GM23338 (cell line): ENCODE results near the gene GPATCH3.
"Not testable (repeated sequence)": the region's sequence is repeated elsewhere in the genome, so short reads cannot be mapped to it uniquely, and the experiment has no call there.

Experiments used
- CTCF ChIP-seq, 2 experiments: fragments of 200-600 bp in 1 of 2; sonication (generic) in 1 of 2; conservative IDR thresholded peaks; 2 replicates each; pipeline versions ENCODE4 v1.5.1 to v1.6.1; 2016 to 2017; ENCODE audit warnings: antibody characterized with exemption in 2 of 2, low read depth in 2 of 2, mild to moderate bottlenecking in 2 of 2, moderate library complexity in 1 of 2
- EZH2 ChIP-seq: fragments of 200-600 bp; sonication (generic); IDR thresholded peaks from one replicate; pipeline ENCODE4 v1.8.0; 2017; ENCODE audit warnings: antibody characterized with exemption, mild to moderate bottlenecking, low read depth; ENCODE audit not compliant: unreplicated experiment
- POLR2AphosphoS5 ChIP-seq: IDR thresholded peaks from 2 replicates; pipeline ENCODE4 v1.6.1; 2016; ENCODE audit warnings: antibody characterized with exemption, low read depth

DNA sequence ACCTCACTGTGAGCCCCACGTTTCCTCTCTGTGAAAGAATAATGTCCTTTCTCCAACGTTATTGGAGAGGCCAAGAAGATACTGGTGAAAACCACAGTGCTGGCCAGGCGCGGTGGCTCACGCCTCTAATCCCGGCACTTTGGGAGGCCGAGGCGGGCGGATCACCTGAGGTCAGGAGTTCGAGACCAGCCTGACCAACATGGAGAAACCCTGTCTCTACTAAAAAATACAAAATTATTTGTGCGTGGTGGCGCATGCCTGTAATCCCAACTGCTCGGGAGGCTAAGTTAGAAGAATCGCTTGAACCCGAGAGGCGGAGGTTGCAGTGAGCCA lies 48.4 kb upstream of the GPATCH3 start:
- TF ChIP-seq CTCF (conservative IDR thresholded peaks at IDR 0.05; ENCODE audit: low read depth in 2 of 2); POLR2AphosphoS5; EZH2: not testable (repeated sequence)
